Activated CD8-positive, alpha-beta memory T cell treated with anti-CD3 and anti-CD28 coated beads, Interleukin-2, amount 10 ng/mL, durations not matched to agents 7 days and 5 days (primary cell): Measurements from ENCODE around the gene CNST. TPM values are rescaled to one million over a fixed set of nuclear protein-coding genes. Genes with fewer than 3 reads are reported as not detected.
"Not testable (repeated sequence)": the region's sequence is repeated elsewhere in the genome, so short reads cannot be mapped to it uniquely, and the experiment has no call there.

Experiments
- ATAC-seq: fragments of 150-1000 bp; cut with Tn5 transposase; one replicate; pipeline ENCODE4 v1.10.0; 2021; ENCODE audit warnings: moderate library complexity
- CTCF ChIA-PET: fragments of 350-600 bp; sonication (Branson Sonifier 250); formaldehyde crosslinking; loops from one replicate; lab custom pipeline; 2021; ENCODE audit warnings: antibody characterized with exemption; lab: Charles Lee
- DNase-seq: peaks from one replicate; pipeline ENCODE4 v3.0.0-alpha.2; 2020
- H3K27ac Mint-ChIP-seq: one replicate; pipeline ENCODE4 v1.8.0; 2021; ENCODE audit warnings: mild to moderate bottlenecking, mixed read lengths
- H3K27me3 Mint-ChIP-seq: one replicate; pipeline ENCODE4 v1.8.0; 2021; ENCODE audit warnings: mixed read lengths
- H3K36me3 Mint-ChIP-seq: one replicate; pipeline ENCODE4 v1.8.0; 2021; ENCODE audit warnings: mild to moderate bottlenecking, mixed read lengths
- H3K4me1 Mint-ChIP-seq: one replicate; pipeline ENCODE4 v1.8.0; 2021; ENCODE audit warnings: mixed read lengths
- H3K4me3 Mint-ChIP-seq: one replicate; pipeline ENCODE4 v1.8.0; 2021; ENCODE audit warnings: mild to moderate bottlenecking, moderate library complexity, mixed read lengths
- H3K9me3 Mint-ChIP-seq: one replicate; pipeline ENCODE4 v1.8.0; 2022; ENCODE audit warnings: low read depth, mixed read lengths
- total RNA-seq, 2 experiments: library from RNA; stranded (reverse); gene quantifications; one replicate each; pipeline ENCODE4 v1.2.3, GENCODE V29; 2021

The CNST gene
- total RNA-seq, 2 experiments from 2014 or later, result 27.3 to 30.2 TPM

GRCh38 chr1:246624091-246624490 is 57.8 kb downstream of the CNST start:
- Mint-ChIP-seq H3K36me3 (peaks cover 18% of the 10 kb centered on the region), H3K27me3 (no peaks in the 10 kb centered on the region), H3K4me3 (no peak overlapping the region), H3K4me1 (peaks cover 4% of the 10 kb centered on the region), H3K27ac (no peak overlapping the region), H3K9me3 (no peaks in the 10 kb centered on the region)
- ATAC-seq (no peak), DNase-seq (no peak)
- CTCF ChIA-PET, result no interaction called here

DNA sequence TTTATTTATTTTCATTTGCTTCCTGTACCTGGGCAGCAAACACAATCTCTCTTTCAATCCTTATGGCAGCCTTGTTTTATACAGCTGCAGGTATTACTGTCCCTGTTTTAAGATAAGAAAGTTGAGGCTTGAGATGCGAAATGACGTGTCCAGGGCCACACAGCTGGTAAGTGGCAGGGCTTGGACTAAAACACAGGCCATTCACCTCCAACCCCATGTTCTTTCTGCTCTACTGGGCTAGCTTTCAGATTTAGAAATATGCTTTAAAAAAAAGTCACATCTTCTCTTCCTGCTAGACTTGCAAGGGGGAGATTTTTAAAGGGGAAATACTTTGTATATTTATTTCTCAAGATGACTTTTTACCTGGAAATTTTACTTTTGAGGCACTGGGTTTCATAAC is 62.8 kb downstream of the CNST start:
- Mint-ChIP-seq H3K27ac (no peak overlapping the region), H3K4me3 (no peak overlapping the region), H3K27me3 (no peaks in the 10 kb centered on the region), H3K36me3 (peaks cover 17% of the 10 kb centered on the region), H3K9me3 (no peaks in the 10 kb centered on the region), H3K4me1 (peaks cover 10% of the 10 kb centered on the region)
- CTCF ChIA-PET, result no interaction called here
- ATAC-seq (no peak), DNase-seq (no peak)

DNA sequence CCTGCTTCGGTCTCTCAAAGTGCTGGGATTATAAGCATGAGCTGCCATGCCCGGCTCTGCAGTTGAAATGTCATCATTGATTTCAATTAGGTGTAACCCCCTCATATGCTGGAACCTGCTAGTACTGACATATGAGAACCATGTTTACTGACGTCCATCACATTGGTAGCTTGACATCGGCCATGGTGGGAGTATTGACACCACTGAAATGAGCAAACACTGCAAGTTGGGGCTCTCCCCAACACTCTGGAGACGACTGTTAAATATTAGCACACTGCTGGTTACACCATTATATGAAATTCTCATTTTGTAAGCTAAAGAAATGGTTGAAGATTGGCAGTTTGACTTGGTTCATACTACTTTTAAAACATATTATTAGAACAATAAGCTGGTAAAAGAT is 63.7 kb downstream of the CNST start:
- no peaks in the 10 kb centered on the region for H3K27me3 Mint-ChIP-seq

GRCh38 chr1:246631426-246631825 is 65.2 kb downstream of the CNST start:
- Mint-ChIP-seq H3K27ac (no peak overlapping the region), H3K4me1 (peaks cover 10% of the 10 kb centered on the region), H3K4me3 (no peak overlapping the region), H3K36me3 (peaks cover 29% of the 10 kb centered on the region), H3K9me3 (no peaks in the 10 kb centered on the region), H3K27me3 (no peaks in the 10 kb centered on the region)
- ATAC-seq, result no peak
- DNase-seq, result no peak
- CTCF ChIA-PET, result no interaction called here

More for the DNA sequence above, 63.7 kb downstream of the CNST start:
- DNase-seq (no peak), ATAC-seq (no peak)
- H3K36me3 Mint-ChIP-seq, result peaks cover 24% of the 10 kb centered on the region
- no peak overlapping the region for H3K4me3 Mint-ChIP-seq
- CTCF ChIA-PET, result no interaction called here
- no peak overlapping the region for H3K27ac Mint-ChIP-seq
- no peaks in the 10 kb centered on the region for H3K9me3 Mint-ChIP-seq
- H3K4me1 Mint-ChIP-seq, result peaks cover 10% of the 10 kb centered on the region

DNA sequence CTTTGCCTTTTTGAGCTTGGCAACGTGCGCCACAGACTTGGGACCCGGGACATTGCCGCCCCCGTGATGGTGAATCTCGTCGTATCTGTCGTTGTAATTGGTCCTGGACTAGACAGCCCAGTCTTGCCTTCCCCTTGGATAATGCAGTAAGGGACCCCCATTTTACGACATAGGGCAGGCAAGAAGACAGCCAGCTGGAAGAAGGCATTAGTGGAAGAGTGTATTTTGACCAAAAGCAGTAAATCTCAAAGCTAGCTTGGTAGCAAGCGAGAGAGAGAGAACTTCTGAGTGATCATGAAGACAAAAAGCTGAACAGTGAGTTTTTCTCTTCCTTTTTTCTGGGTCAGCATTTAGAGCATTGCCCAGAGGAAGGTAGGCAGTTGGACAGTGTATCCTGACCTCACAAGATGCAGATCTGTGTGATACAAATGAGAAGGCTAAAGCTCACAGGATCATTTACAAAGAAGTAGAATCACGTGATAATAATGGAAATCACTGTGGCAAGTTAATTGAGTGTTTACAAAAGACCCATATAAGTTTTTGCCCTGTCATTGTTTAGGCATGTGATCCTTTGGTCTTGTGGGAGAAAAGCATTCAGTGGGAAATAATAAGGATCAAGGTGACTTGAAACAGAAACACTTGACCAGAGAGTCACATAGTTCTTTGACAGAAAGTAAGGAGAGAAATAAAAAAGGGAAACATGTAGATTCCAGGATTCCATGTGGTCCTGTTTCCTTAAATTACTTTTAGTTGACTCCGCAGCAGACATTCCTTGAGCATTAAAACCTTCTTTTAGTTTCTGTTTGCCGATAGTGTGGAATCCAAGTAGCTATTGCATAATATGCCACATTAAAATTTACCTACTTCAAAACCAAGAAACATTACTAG is 66.3 kb downstream of the CNST start:
- DNase-seq (no peak), ATAC-seq (no peak)
- no peak overlapping the region for H3K27ac Mint-ChIP-seq
- H3K27me3 Mint-ChIP-seq, result no peaks in the 10 kb centered on the region
- no peak overlapping the region for H3K4me3 Mint-ChIP-seq
- H3K4me1 Mint-ChIP-seq, result peaks cover 10% of the 10 kb centered on the region
- CTCF ChIA-PET, result no interaction called here
- no peaks in the 10 kb centered on the region for H3K9me3 Mint-ChIP-seq
- H3K36me3 Mint-ChIP-seq, result peaks cover 27% of the 10 kb centered on the region

DNA sequence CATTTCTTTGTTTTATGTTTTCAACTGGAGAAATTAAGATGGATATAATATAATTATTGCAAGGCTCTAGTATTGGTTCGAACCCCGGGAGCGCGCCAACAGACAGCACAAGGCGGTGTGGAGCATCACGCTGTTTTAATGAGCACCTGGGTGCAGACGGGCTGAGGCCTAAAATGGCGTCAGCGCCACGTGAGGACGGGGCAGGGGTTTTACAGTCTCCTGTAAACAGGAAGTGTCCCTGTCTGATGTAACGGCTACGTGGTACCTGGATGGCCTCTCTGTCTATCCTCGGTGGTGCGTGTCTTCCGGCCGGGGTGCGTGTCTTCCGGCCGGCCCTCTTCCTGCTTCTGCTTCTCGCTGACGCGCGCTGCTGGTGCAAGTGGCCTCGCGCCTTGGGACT is 68.4 kb downstream of the CNST start:
- DNase-seq, CTCF ChIA-PET, H3K27ac Mint-ChIP-seq, H3K4me1 Mint-ChIP-seq, H3K27me3 Mint-ChIP-seq, ATAC-seq, H3K9me3 Mint-ChIP-seq, H3K4me3 Mint-ChIP-seq: not testable (repeated sequence)
- peaks cover 25% of the 10 kb centered on the region for H3K36me3 Mint-ChIP-seq

DNA sequence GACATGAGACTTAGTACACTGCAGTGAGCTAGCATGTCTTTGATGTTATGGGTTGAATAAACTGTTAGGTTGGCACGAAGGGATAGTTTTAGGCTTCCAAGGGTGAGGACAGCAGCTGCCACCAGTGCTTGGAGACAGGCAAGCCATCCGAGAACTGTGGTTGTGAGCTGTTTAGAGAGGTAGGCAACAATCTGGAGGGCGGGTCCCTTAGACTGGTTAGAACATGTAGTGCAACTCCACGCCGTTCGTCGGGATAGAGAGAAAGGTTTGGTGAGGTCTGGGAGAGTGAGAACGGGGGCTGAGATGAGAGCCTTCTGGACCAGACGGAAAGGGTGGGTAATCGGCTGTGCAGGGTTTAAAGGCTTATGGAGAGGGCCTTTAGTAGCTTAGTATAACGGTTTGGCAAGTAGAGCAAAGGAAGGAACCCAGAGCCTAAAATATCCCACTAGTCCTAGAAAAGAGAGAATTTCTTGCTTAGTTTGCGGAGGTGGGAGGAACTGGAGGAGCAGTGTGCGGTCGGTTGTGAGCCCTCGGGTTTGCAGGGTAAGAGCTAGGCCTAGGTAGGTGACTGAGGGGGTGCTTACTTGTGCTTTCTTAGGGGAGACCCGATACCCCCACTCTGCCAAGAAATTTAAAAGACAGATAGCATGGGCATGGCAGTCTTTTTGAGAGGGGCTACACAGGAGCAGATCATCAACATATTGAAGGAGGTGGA is 72.8 kb downstream of the CNST start:
- ATAC-seq, result no peak
- CTCF ChIA-PET, result no interaction called here
- no peak for DNase-seq
- H3K4me3 Mint-ChIP-seq, result no peak overlapping the region
- H3K27me3 Mint-ChIP-seq, result no peaks in the 10 kb centered on the region
- H3K9me3 Mint-ChIP-seq, result peaks cover 4% of the 10 kb centered on the region
- no peaks in the 10 kb centered on the region for H3K4me1 Mint-ChIP-seq
- peaks cover 25% of the 10 kb centered on the region for H3K36me3 Mint-ChIP-seq
- H3K27ac Mint-ChIP-seq, result no peak overlapping the region

- CTCF ChIA-PET, result no interaction called here
- Mint-ChIP-seq H3K9me3 (peaks cover 4% of the 10 kb centered on the region), H3K36me3 (peaks cover 24% of the 10 kb centered on the region), H3K4me1 (no peaks in the 10 kb centered on the region), H3K27me3 (no peaks in the 10 kb centered on the region), H3K27ac (no peak overlapping the region), H3K4me3 (no peak overlapping the region)
- ATAC-seq (no peak), DNase-seq (no peak)
These were observed 73.5 kb downstream of the CNST start for GRCh38 chr1:246639732-246640131.

DNA sequence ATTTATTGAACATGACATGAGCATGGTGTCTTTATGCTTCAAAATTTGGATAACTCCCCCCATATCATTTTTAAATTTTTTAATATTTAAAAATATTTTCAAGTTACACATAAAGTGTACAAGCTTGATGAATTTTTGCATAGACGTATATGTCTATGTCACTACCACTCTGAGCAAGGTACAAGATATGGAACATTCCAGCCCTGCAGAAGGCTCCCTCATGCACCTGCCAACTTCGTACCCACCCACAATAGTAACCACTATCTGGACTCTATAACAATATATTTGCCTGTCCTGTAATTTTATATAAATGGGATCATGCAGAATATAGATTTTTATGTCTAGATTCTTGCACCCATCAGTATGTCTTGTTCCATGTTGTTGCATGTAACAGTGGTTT is 74.5 kb downstream of the CNST start:
- no peak for DNase-seq
- Mint-ChIP-seq H3K4me1 (no peaks in the 10 kb centered on the region), H3K36me3 (peaks cover 23% of the 10 kb centered on the region), H3K27me3 (no peaks in the 10 kb centered on the region), H3K27ac (no peak overlapping the region), H3K9me3 (peaks cover 4% of the 10 kb centered on the region), H3K4me3 (no peak overlapping the region)
- CTCF ChIA-PET, result no interaction called here
- ATAC-seq, result no peak

- no peak for ATAC-seq
- CTCF ChIA-PET, result no interaction called here
- no peak for DNase-seq
- H3K27ac Mint-ChIP-seq, result no peak overlapping the region
- peaks cover 4% of the 10 kb centered on the region for H3K9me3 Mint-ChIP-seq
- no peaks in the 10 kb centered on the region for H3K27me3 Mint-ChIP-seq
- H3K36me3 Mint-ChIP-seq, result peaks cover 21% of the 10 kb centered on the region
- no peaks in the 10 kb centered on the region for H3K4me1 Mint-ChIP-seq
- no peak overlapping the region for H3K4me3 Mint-ChIP-seq
These were observed 75.1 kb downstream of the CNST start for GRCh38 chr1:246641394-246641793.

GRCh38 chr1:246642719-246643118 is 76.5 kb downstream of the CNST start:
- no peaks in the 10 kb centered on the region for H3K4me1 Mint-ChIP-seq
- no peak overlapping the region for H3K27ac Mint-ChIP-seq
- CTCF ChIA-PET, result no interaction called here
- H3K27me3 Mint-ChIP-seq, result no peaks in the 10 kb centered on the region
- peaks cover 4% of the 10 kb centered on the region for H3K9me3 Mint-ChIP-seq
- H3K36me3 Mint-ChIP-seq, result peaks cover 24% of the 10 kb centered on the region
- ATAC-seq (no peak), DNase-seq (no peak)
- no peak overlapping the region for H3K4me3 Mint-ChIP-seq

GRCh38 chr1:246647113-246647512 is 80.9 kb downstream of the CNST start:
- H3K4me1 Mint-ChIP-seq, result no peaks in the 10 kb centered on the region
- H3K27ac Mint-ChIP-seq, result no peak overlapping the region
- DNase-seq (no peak), ATAC-seq (no peak)
- H3K9me3 Mint-ChIP-seq, result peaks cover 4% of the 10 kb centered on the region
- CTCF ChIA-PET, result no interaction called here
- peaks cover 40% of the 10 kb centered on the region for H3K36me3 Mint-ChIP-seq
- H3K4me3 Mint-ChIP-seq, result no peak overlapping the region
- H3K27me3 Mint-ChIP-seq, result no peaks in the 10 kb centered on the region

DNA sequence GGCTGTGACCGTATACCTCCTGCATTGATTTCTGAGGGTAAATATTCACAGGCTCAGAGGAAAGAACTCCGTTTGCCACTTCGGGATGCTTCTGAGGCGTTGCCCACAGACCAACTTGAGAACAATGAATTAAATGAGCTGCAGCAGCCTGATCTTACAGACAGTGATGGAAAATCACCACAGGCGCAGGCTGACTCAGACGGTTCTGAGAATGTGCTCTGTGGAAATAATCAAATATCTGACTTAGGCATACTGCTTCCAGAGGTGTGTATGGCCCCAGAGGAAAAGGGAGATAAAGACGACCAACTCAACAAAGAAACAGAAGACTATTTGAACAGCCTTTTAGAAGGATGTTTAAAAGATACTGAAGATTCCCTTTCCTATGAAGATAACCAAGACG is 81.3 kb downstream of the CNST start:
- H3K4me1 Mint-ChIP-seq, result no peaks in the 10 kb centered on the region
- CTCF ChIA-PET, result no interaction called here
- H3K27ac Mint-ChIP-seq, result no peak overlapping the region
- no peak for ATAC-seq
- H3K27me3 Mint-ChIP-seq, result no peaks in the 10 kb centered on the region
- H3K9me3 Mint-ChIP-seq, result peaks cover 3% of the 10 kb centered on the region
- DNase-seq, result no peak
- no peak overlapping the region for H3K4me3 Mint-ChIP-seq
- H3K36me3 Mint-ChIP-seq, result peaks cover 40% of the 10 kb centered on the region
